Activated B cell treated with CpG ODN at 0.5 μM for 24 hours (primary cell): ENCODE measurements around the gene ATP12A. TPM values are rescaled to one million over a fixed set of nuclear protein-coding genes. Genes with fewer than 3 reads are reported as not detected.

Experiments used
- ATAC-seq: fragments of 200-7000 bp; cut with Tn5 transposase; one replicate; pipeline ENCODE4 v1.10.0; 2021; ENCODE audit warnings: low read depth, mild to moderate bottlenecking, moderate library complexity
- CTCF ChIA-PET: fragments of 350-600 bp; sonication (Branson Sonifier 250); formaldehyde crosslinking; loops from one replicate; lab custom pipeline; 2021; ENCODE audit warnings: antibody characterized with exemption; lab: Charles Lee
- POLR2A ChIA-PET: fragments of 350-600 bp; sonication (Branson Sonifier 250); formaldehyde crosslinking; loops from one replicate; lab custom pipeline; 2021; ENCODE audit warnings: antibody characterized with exemption; lab: Charles Lee
- DNase-seq: peaks from one replicate; pipeline ENCODE4 v3.0.0; 2022
- H3K27ac Mint-ChIP-seq: one replicate; pipeline ENCODE4 v1.8.0; 2020; ENCODE audit warnings: mixed read lengths
- H3K27me3 Mint-ChIP-seq: one replicate; pipeline ENCODE4 v1.8.0; 2021; ENCODE audit warnings: mixed read lengths
- H3K36me3 Mint-ChIP-seq: one replicate; pipeline ENCODE4 v1.8.0; 2021; ENCODE audit warnings: low read depth, mixed read lengths
- H3K4me1 Mint-ChIP-seq: one replicate; pipeline ENCODE4 v1.8.0; 2021; ENCODE audit warnings: mixed read lengths
- H3K4me3 Mint-ChIP-seq: one replicate; pipeline ENCODE4 v1.8.0; 2020; ENCODE audit warnings: mild to moderate bottlenecking, mixed read lengths
- H3K9me3 Mint-ChIP-seq: one replicate; pipeline ENCODE4 v1.8.0; 2020; ENCODE audit warnings: mixed read lengths
- intact Hi-C: fragments of 100-400 bp; cut with micrococcal nuclease; formaldehyde crosslinking; loops from one replicate; pipeline ENCODE4 v1.15.1; 2024
- total RNA-seq: library from RNA; stranded (reverse); gene quantifications from 2 replicates; pipeline ENCODE4 v1.2.3, GENCODE V29; 2022
- TF ChIP-seq, protein P1 (sequence below): fragments of 200-600 bp; IDR thresholded peaks from one replicate; pipeline ENCODE4 v1.8.0; 2022; ENCODE audit warnings: antibody characterized with exemption, mild to moderate bottlenecking

ATP12A gene
- total RNA-seq, 1 donor from 2014 or later = not detected

DNA sequence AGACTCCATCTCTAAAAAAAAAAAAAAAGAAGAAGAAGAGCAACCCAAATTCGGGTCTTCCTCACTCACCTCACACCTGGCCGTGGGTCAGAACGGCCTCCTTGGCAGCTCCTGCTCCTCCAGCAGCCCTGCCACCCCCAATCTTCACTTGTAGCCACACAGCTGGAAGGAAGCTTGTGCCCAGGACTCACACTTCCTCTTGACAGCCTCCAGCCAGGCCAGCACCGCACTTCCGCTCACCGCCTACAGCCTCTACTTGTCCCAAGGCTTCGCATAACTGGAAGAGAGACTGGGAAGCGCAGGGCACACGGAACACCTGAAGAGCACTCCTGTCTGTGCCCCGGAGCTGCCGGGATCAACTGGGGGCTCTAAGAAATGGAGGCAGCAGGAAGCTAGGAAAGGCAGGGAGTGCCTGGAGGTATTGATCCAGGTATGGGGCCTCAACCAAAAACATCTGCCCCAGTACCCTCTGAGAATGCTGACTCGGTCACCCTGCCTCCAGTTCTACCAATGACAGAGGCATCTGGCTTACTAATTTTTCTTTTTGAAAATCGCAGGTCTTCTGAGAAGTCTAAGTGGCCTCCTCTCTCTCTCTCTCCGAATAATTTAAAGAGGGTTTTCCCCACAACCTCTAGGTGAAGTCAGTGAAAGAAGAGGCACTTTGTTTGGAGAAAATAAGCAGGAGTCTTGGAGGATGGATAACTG lies 31.1 kb upstream of the ATP12A start:
- no peaks in the 10 kb centered on the region for H3K9me3 Mint-ChIP-seq
- CTCF ChIA-PET = no interaction called here
- H3K27me3 Mint-ChIP-seq = peaks cover 4% of the 10 kb centered on the region
- H3K27ac Mint-ChIP-seq = no peak overlapping the region
- ATAC-seq = no peak
- intact Hi-C loops = no loop called here
- H3K36me3 Mint-ChIP-seq = no peaks in the 10 kb centered on the region
- POLR2A ChIA-PET = no interaction called here
- DNase-seq = no peak
- H3K4me3 Mint-ChIP-seq = no peak overlapping the region
- no peaks in the 10 kb centered on the region for H3K4me1 Mint-ChIP-seq
- TF ChIP-seq, protein P1, sequence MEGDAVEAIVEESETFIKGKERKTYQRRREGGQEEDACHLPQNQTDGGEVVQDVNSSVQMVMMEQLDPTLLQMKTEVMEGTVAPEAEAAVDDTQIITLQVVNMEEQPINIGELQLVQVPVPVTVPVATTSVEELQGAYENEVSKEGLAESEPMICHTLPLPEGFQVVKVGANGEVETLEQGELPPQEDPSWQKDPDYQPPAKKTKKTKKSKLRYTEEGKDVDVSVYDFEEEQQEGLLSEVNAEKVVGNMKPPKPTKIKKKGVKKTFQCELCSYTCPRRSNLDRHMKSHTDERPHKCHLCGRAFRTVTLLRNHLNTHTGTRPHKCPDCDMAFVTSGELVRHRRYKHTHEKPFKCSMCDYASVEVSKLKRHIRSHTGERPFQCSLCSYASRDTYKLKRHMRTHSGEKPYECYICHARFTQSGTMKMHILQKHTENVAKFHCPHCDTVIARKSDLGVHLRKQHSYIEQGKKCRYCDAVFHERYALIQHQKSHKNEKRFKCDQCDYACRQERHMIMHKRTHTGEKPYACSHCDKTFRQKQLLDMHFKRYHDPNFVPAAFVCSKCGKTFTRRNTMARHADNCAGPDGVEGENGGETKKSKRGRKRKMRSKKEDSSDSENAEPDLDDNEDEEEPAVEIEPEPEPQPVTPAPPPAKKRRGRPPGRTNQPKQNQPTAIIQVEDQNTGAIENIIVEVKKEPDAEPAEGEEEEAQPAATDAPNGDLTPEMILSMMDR = no peak

DNA sequence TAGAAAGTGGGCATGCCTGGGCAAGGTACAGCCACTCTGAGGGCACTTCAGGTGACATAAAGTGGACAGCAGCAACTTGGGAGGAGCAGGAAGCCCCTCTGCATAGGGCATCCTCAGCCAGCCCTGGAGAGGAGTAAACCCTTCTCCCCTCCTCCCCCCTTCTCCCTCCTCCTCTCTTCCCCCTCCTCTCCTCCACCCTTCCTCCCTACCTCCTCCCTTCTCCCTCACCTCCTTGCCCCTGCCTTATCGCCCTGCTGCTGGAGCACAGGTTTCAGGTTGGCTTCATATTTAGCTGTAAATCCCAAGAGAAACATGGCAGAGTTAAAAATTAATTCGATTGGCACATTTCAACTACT lies 30.5 kb upstream of the ATP12A start:
- ChIA-PET POLR2A (no interaction called here), CTCF (no interaction called here)
- TF ChIP-seq, protein P1 = no peak
- Mint-ChIP-seq H3K4me1 (no peaks in the 10 kb centered on the region), H3K27ac (no peak overlapping the region), H3K9me3 (no peaks in the 10 kb centered on the region), H3K36me3 (no peaks in the 10 kb centered on the region), H3K4me3 (no peak overlapping the region), H3K27me3 (peaks cover 7% of the 10 kb centered on the region)
- no peak for DNase-seq
- intact Hi-C loops = no loop called here
- ATAC-seq = no peak

DNA sequence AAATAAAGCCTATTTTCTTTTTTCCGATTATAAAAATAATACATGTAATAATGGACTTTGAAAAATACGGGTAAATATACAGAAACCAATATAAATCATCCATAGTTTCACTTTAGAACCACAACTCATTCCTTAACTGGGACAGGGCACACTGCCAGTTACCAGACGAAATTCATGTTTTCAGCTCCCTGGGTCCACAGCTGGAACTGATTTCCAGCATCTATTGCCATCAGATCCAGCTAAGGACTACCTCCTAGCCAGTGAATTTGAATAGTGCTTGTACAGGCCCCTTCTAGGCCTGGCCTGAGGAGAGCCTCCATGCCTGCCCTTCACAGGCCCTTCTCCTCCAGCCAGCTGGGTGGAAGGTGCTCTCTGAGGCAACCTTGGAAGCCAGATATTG lies 30.0 kb upstream of the ATP12A start:
- POLR2A ChIA-PET = no interaction called here
- CTCF ChIA-PET = no interaction called here
- TF ChIP-seq, protein P1 = no peak
- intact Hi-C loops = no loop called here
- H3K36me3 Mint-ChIP-seq = no peaks in the 10 kb centered on the region
- DNase-seq (no peak), ATAC-seq (no peak)
- H3K4me3 Mint-ChIP-seq = no peak overlapping the region
- no peaks in the 10 kb centered on the region for H3K9me3 Mint-ChIP-seq
- no peaks in the 10 kb centered on the region for H3K4me1 Mint-ChIP-seq
- no peak overlapping the region for H3K27ac Mint-ChIP-seq
- peaks cover 7% of the 10 kb centered on the region for H3K27me3 Mint-ChIP-seq

DNA sequence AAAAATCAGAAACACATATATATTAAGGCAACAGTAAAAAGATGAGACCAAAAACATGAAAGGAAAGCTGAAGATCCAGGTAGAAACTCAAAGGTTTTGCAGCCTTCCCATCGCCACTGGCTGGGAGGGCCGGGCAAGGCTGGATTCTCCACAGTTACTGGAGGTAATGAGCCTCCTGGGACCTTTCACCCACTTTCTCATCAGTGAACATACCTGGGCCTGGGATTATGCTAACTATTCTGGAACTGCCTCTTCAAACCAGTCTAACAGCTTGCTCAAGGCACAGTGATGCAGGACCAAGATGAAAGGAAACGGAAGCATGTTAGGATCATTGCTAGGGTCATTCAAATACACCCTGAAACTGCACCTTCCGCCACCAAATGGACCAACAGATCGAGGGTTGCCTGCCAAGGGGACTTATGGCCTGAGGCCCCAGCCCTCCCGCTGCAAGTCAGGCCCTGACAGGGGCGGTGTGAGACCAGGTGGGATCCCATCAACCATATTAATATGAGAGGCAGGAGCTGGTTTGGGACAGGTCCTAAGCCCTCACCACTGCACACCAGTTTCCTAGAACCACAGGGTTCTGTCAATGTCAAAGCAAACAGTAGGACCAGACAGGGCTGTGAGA lies 28.4 kb upstream of the ATP12A start:
- no peak overlapping the region for H3K27ac Mint-ChIP-seq

DNA sequence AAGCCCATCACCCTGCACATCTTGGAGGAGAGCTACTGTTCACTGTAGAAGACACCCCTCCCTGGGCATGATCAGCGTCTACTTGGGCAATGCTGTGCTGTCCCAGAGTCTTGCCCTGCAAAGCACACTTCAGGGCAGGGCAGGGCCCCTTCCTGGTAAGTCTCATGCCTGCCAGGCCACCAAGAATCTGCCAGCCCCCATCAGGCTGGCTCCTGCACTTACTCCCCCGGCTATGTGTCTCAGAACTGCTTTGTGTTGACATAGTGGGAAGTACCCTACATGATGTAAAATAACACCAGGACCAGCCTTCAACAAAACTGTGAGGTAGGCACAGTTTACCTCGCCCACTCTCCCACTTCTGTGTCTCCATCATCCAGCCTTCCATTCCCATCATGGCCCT lies 27.8 kb upstream of the ATP12A start:
- H3K4me3 Mint-ChIP-seq = no peak overlapping the region
- TF ChIP-seq, protein P1 = no peak
- ATAC-seq (no peak), DNase-seq (no peak)
- no peaks in the 10 kb centered on the region for H3K4me1 Mint-ChIP-seq
- H3K27ac Mint-ChIP-seq = no peak overlapping the region
- no peaks in the 10 kb centered on the region for H3K36me3 Mint-ChIP-seq
- POLR2A ChIA-PET = no interaction called here
- peaks cover 8% of the 10 kb centered on the region for H3K27me3 Mint-ChIP-seq
- CTCF ChIA-PET = no interaction called here
- H3K9me3 Mint-ChIP-seq = no peaks in the 10 kb centered on the region
- intact Hi-C loops = no loop called here

More for the DNA sequence above, 28.4 kb upstream of the ATP12A start:
- ChIA-PET CTCF (no interaction called here), POLR2A (no interaction called here)
- TF ChIP-seq, protein P1 = no peak
- no peak overlapping the region for H3K4me3 Mint-ChIP-seq
- H3K36me3 Mint-ChIP-seq = no peaks in the 10 kb centered on the region
- no peaks in the 10 kb centered on the region for H3K9me3 Mint-ChIP-seq
- no peak for ATAC-seq
- intact Hi-C loops = no loop called here
- H3K27me3 Mint-ChIP-seq = peaks cover 8% of the 10 kb centered on the region
- DNase-seq = no peak
- no peaks in the 10 kb centered on the region for H3K4me1 Mint-ChIP-seq
